ENCODE results near the gene EIF3L. TPM values are rescaled to one million over a fixed set of nuclear protein-coding genes. Genes with fewer than 3 reads are reported as not detected.
A peak's percentile ranks its signal among the peaks of the same experiment; 100 is the strongest.

The EIF3L gene
- total and polyA plus RNA-seq, 2 experiments from 2014 or later: 206 to 346 TPM

DNA sequence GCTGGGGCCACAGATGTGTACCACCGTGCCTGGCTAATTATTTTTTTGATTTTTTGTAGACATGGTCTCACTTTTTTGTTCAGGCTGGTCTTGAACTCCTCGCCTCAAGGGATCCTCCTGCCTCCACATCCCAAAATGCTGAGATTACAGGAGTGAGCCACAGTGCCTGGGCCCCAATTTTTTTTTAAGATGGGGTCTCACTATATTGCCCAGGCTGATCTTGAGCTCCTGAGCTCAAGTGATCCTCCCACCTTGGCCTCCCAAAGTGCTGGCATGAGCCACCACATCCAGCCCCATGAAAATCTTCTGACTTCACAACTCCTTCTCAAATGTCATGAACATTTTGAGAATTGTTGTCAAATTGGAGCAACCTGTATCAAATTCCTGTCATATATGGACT is 2.8 kb upstream of the EIF3L start:
- Histone ChIP-seq H2AFZ (no peak overlapping the region), H3K4me3 (no peak overlapping the region), H3K27me3 (replicated peaks; ENCODE audit: insufficient read depth) (no peaks in the 10 kb centered on the region), H3K4me2 (ENCODE audit: unreplicated experiment) (no peak overlapping the region), H3K9me2 (ENCODE audit: insufficient read depth) (no peaks in the 10 kb centered on the region), H3K4me1 (ENCODE audit: insufficient read depth) (peaks cover 21% of the 10 kb centered on the region), H4K20me1 (ENCODE audit: insufficient read depth) (no peaks in the 10 kb centered on the region), H3F3A (ENCODE audit: insufficient read depth) (peaks cover 14% of the 10 kb centered on the region), H3K9me3 (ENCODE audit: low read depth) (no peaks in the 10 kb centered on the region), H3K27ac (no peak overlapping the region), H3K9ac (no peak overlapping the region), H3K36me3 (ENCODE audit: low read depth) (peaks cover 8% of the 10 kb centered on the region; the same call in 1 of the 2 replicates), H3K79me2 (ENCODE audit: insufficient read depth) (peaks cover 58% of the 10 kb centered on the region)
- no peak for TF ChIP-seq EZH2phosphoT487 (IDR thresholded peaks at IDR 0.05; ENCODE audit: insufficient read depth, low read depth)
- no peak for TF ChIP-seq EZH2 (IDR thresholded peaks at IDR 0.05; ENCODE audit: insufficient read depth, poor library complexity, severe bottlenecking)
- 92% methylated on average over 2 of the region's 2 CpGs for WGBS, 2 experiments (ENCODE audit: low coverage in 1 of 2, low lambda C conversion rate in 2 of 2, missing lambda C conversion rate in 2 of 2)
- in situ Hi-C loops (cut with MboI): no loop called here
- DNase-seq: no peak

DNA sequence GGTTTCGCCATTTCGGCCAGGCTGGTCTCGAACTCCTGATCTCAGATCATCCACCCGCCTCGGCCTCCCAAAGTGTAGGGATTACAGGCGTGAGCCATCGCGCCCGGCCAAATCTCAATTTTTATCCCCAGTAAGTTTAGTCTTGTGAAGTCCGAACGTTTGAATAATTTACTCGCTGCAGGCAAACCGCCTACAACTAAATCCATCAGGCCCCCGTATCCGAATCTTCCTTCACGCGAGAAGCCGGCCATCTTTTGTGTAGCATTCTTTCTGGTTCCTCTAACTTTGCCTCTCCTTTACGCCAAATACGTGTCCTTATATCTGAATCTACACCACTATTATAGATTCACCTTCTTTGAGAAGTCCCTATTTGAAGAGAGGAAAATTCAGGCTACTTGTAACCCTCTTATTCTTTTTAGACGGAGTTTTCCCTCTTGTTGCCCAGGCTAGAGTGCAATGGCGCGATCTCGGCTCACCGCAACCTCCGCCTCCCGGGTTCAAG is 581 bp upstream of the EIF3L start:
- no peaks in the 10 kb centered on the region for H3K9me3 ChIP-seq (ENCODE audit: low read depth)
- DNase-seq: peak; percentile 76
- H3K9me2 ChIP-seq (ENCODE audit: insufficient read depth): no peaks in the 10 kb centered on the region
- peak overlapping the region; percentile 88 for H3K4me3 ChIP-seq
- WGBS, 2 experiments (ENCODE audit: low coverage in 1 of 2, low lambda C conversion rate in 2 of 2, missing lambda C conversion rate in 2 of 2): 33% methylated on average over 27 of the region's 27 CpGs
- H3K27me3 ChIP-seq (replicated peaks; ENCODE audit: insufficient read depth): no peaks in the 10 kb centered on the region
- peaks cover 11% of the 10 kb centered on the region for H3K4me1 ChIP-seq (ENCODE audit: insufficient read depth)
- TF ChIP-seq EZH2 (IDR thresholded peaks at IDR 0.05; ENCODE audit: insufficient read depth, poor library complexity, severe bottlenecking) (no peak), EZH2phosphoT487 (IDR thresholded peaks at IDR 0.05; ENCODE audit: insufficient read depth, low read depth) (no peak)
- peaks cover 14% of the 10 kb centered on the region for H3F3A ChIP-seq (ENCODE audit: insufficient read depth)
- peaks cover 30% of the 10 kb centered on the region for H3K36me3 ChIP-seq (ENCODE audit: low read depth)
- H2AFZ ChIP-seq: peak overlapping the region; percentile 81
- in situ Hi-C loops (cut with MboI): no loop called here
- H3K9ac ChIP-seq: peak overlapping the region; percentile 95
- peaks cover 62% of the 10 kb centered on the region for H3K79me2 ChIP-seq (ENCODE audit: insufficient read depth)
- no peaks in the 10 kb centered on the region for H4K20me1 ChIP-seq (ENCODE audit: insufficient read depth)
- peak overlapping the region; percentile 90 for H3K27ac ChIP-seq
- peak overlapping the region; percentile 91 for H3K4me2 ChIP-seq (ENCODE audit: unreplicated experiment)

DNA sequence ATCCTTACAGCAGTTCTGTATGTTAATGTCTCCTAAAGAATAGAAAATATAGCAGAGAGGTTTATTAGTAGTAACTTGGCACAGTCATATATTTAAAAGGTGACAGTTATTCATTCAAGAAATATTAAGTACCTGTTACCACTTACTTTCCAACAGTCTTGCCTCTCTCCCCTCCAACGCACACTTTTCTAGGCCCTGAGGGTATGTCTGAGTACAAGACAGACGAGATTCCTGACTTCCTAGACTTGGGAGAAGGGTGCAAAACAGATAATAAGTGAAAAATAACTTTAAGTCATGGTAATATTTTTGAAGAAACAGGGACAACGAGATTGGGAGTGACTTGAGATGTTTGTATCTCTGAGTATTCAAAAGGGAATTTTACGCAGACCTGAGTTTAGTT is 1.6 kb downstream of the EIF3L start:
- H3K27me3 ChIP-seq (replicated peaks; ENCODE audit: insufficient read depth): no peaks in the 10 kb centered on the region
- H3K36me3 ChIP-seq (ENCODE audit: low read depth): peaks cover 34% of the 10 kb centered on the region
- H3K9me3 ChIP-seq (ENCODE audit: low read depth): no peaks in the 10 kb centered on the region
- no peak for DNase-seq
- H3K4me1 ChIP-seq (ENCODE audit: insufficient read depth): peaks cover 11% of the 10 kb centered on the region
- no peaks in the 10 kb centered on the region for H3K9me2 ChIP-seq (ENCODE audit: insufficient read depth)
- H2AFZ ChIP-seq: no peak overlapping the region
- H4K20me1 ChIP-seq (ENCODE audit: insufficient read depth): no peaks in the 10 kb centered on the region
- H3K79me2 ChIP-seq (ENCODE audit: insufficient read depth): peaks cover 84% of the 10 kb centered on the region
- peak overlapping the region; percentile 94 for H3K4me2 ChIP-seq (ENCODE audit: unreplicated experiment)
- peaks cover 4% of the 10 kb centered on the region; the same call in 1 of the 2 replicates for H3F3A ChIP-seq (ENCODE audit: insufficient read depth)
- in situ Hi-C loops (cut with MboI): no loop called here
- 55 to 56% methylated on average over 4 of the region's 4 CpGs for WGBS, 2 experiments (ENCODE audit: low coverage in 1 of 2, low lambda C conversion rate in 2 of 2, missing lambda C conversion rate in 2 of 2)
- H3K4me3 ChIP-seq: 0 out of 2 replicates have a peak overlapping the region, but pooled peaks have one; percentile 88
- H3K27ac ChIP-seq: no peak overlapping the region
- TF ChIP-seq EZH2phosphoT487 (IDR thresholded peaks at IDR 0.05; ENCODE audit: insufficient read depth, low read depth): no peak
- no peak for TF ChIP-seq EZH2 (IDR thresholded peaks at IDR 0.05; ENCODE audit: insufficient read depth, poor library complexity, severe bottlenecking)
- H3K9ac ChIP-seq: peak overlapping the region; percentile 95

- Histone ChIP-seq H3K4me2 (ENCODE audit: unreplicated experiment) (no peak overlapping the region), H3K9me3 (ENCODE audit: low read depth) (no peaks in the 10 kb centered on the region), H3K9ac (no peak overlapping the region; the same call in 1 of the 2 replicates), H3K4me1 (ENCODE audit: insufficient read depth) (peaks cover 11% of the 10 kb centered on the region), H3K27me3 (replicated peaks; ENCODE audit: insufficient read depth) (no peaks in the 10 kb centered on the region), H3K36me3 (ENCODE audit: low read depth) (peaks cover 40% of the 10 kb centered on the region), H3K27ac (no peak overlapping the region), H3F3A (ENCODE audit: insufficient read depth) (peaks cover 4% of the 10 kb centered on the region; the same call in 1 of the 2 replicates), H4K20me1 (ENCODE audit: insufficient read depth) (no peaks in the 10 kb centered on the region), H3K79me2 (ENCODE audit: insufficient read depth) (peaks cover 96% of the 10 kb centered on the region), H2AFZ (no peak overlapping the region), H3K9me2 (ENCODE audit: insufficient read depth) (no peaks in the 10 kb centered on the region), H3K4me3 (no peak overlapping the region)
- in situ Hi-C loops (cut with MboI): no loop called here
- no peak for TF ChIP-seq EZH2 (IDR thresholded peaks at IDR 0.05; ENCODE audit: insufficient read depth, poor library complexity, severe bottlenecking)
- no peak for TF ChIP-seq EZH2phosphoT487 (IDR thresholded peaks at IDR 0.05; ENCODE audit: insufficient read depth, low read depth)
- DNase-seq: no peak
- WGBS, 2 experiments (ENCODE audit: low coverage in 1 of 2, low lambda C conversion rate in 2 of 2, missing lambda C conversion rate in 2 of 2): 98% methylated on average over 5 of the region's 5 CpGs
These were observed 3.2 kb downstream of the EIF3L start for GRCh38 chr22:37852418-37852817.

Measured in GM23248 (cell line).